C4-2B (cell line): ENCODE data around the gene SHC3.

Experiments used
- CTCF ChIP-seq: fragments of 450-650 bp; conservative IDR thresholded peaks from 2 replicates; pipeline ENCODE4 v1.5.1; 2017; ENCODE audit warnings: mild to moderate bottlenecking
- ZFX ChIP-seq: fragments of 450-650 bp; IDR thresholded peaks from 2 replicates; pipeline ENCODE4 v1.6.1; 2017

- no peak for TF ChIP-seq CTCF
- no peak for TF ChIP-seq ZFX
Measured at GRCh38 chr9:89194421-89195130, 16.0 kb upstream of the SHC3 start.
